HEK293 (cell line): ENCODE results near the gene MAGI2.

Source experiments
- CTCF ChIA-PET: fragments of 350-600 bp; formaldehyde crosslinking; extraction: SDS; loops from one replicate; lab custom pipeline; 2021; ENCODE audit warnings: antibody characterized with exemption; lab: Yijun Ruan, JAX
- POLR2A ChIA-PET: fragments of 300-600 bp; formaldehyde crosslinking; extraction: SDS; loops from one replicate; lab custom pipeline; 2020; ENCODE audit warnings: antibody characterized with exemption, inconsistent platforms; lab: Yijun Ruan, JAX
- H3K27ac ChIP-seq: fragments of 200-500 bp; sonication (Bioruptor generic); 2 replicates; pipeline ENCODE4 v1.5.1; 2014; ENCODE audit warnings: low read depth, low read length, control low read depth, inconsistent platforms; ENCODE audit errors: extremely low read depth
- H3K36me3 ChIP-seq, 2 experiments: fragments of 200-500 bp in 1 of 2; sonication (Bioruptor generic) in 1 of 2; 1 replicate in 1 of 2; 2 replicates in 1 of 2; pipeline ENCODE4 v1.5.1; 2014 to 2017; ENCODE audit warnings: inconsistent platforms in 2 of 2, low read length in 2 of 2; ENCODE audit not compliant: control insufficient read depth in 2 of 2, insufficient read depth in 1 of 2
- H3K4me1 ChIP-seq: fragments of 200-500 bp; sonication (Bioruptor generic); 2 replicates; pipeline ENCODE4 v1.5.1; 2014; ENCODE audit warnings: mild to moderate bottlenecking, low read length, inconsistent platforms; ENCODE audit not compliant: control insufficient read depth, insufficient read depth
- H3K4me3 ChIP-seq: 2 replicates; pipeline ENCODE4 v1.5.1; 2011; ENCODE audit warnings: low read depth, mild to moderate bottlenecking, control low read depth, low read length, moderate library complexity
- H3K9me3 ChIP-seq: fragments of 200-500 bp; sonication (Bioruptor generic); 2 replicates; pipeline ENCODE4 v1.5.1; 2014; ENCODE audit warnings: low read depth, low read length, inconsistent platforms; ENCODE audit not compliant: control insufficient read depth, insufficient read depth
- KLF10 ChIP-seq: fragments of 450-650 bp; IDR thresholded peaks from 2 replicates; pipeline ENCODE4 v1.5.1; 2018; ENCODE audit warnings: missing biosample characterization, mild to moderate bottlenecking, missing genetic modification characterization
- OVOL3 ChIP-seq: fragments of 450-650 bp; formaldehyde crosslinking; IDR thresholded peaks from 2 replicates; pipeline ENCODE4 v1.5.1; 2016; ENCODE audit warnings: missing biosample characterization, missing genetic modification characterization
- PRDM1 ChIP-seq: fragments of 450-650 bp; formaldehyde crosslinking; IDR thresholded peaks from 2 replicates; pipeline ENCODE4; 2016; ENCODE audit warnings: missing biosample characterization, missing genetic modification characterization
- SALL2 ChIP-seq: fragments of 450-650 bp; formaldehyde crosslinking; IDR thresholded peaks from 2 replicates; pipeline ENCODE4 v1.5.0; 2017; ENCODE audit warnings: missing biosample characterization, mild to moderate bottlenecking, missing genetic modification characterization, borderline replicate concordance
- SCRT2 ChIP-seq: fragments of 450-650 bp; formaldehyde crosslinking; IDR thresholded peaks from 2 replicates; pipeline ENCODE4 v1.5.1; 2016; ENCODE audit warnings: missing biosample characterization, missing genetic modification characterization
- YY2 ChIP-seq: fragments of 450-650 bp; formaldehyde crosslinking; IDR thresholded peaks from 2 replicates; pipeline ENCODE4 v1.5.1; 2016; ENCODE audit warnings: missing biosample characterization, missing genetic modification characterization
- ZBTB7A ChIP-seq: fragments of 450-650 bp; formaldehyde crosslinking; IDR thresholded peaks from 2 replicates; pipeline ENCODE4 v1.5.1; 2016; ENCODE audit warnings: low read depth, missing biosample characterization, missing genetic modification characterization
- ZNF24 ChIP-seq: fragments of 450-650 bp; formaldehyde crosslinking; IDR thresholded peaks from 2 replicates; pipeline ENCODE4 v1.5.1; 2016; ENCODE audit warnings: missing biosample characterization, missing genetic modification characterization
- ZNF302 ChIP-seq: fragments of 450-650 bp; formaldehyde crosslinking; IDR thresholded peaks from 2 replicates; pipeline ENCODE4 v1.5.1; 2016; ENCODE audit warnings: missing biosample characterization, missing genetic modification characterization, low read depth
- ZNF354C ChIP-seq: fragments of 450-650 bp; formaldehyde crosslinking; IDR thresholded peaks from 2 replicates; pipeline ENCODE4 v1.5.1; 2016; ENCODE audit warnings: missing biosample characterization, missing genetic modification characterization, low read depth, borderline replicate concordance
- ZNF423 ChIP-seq: fragments of 450-650 bp; formaldehyde crosslinking; IDR thresholded peaks from 2 replicates; pipeline ENCODE4 v1.5.1; 2016; ENCODE audit warnings: missing biosample characterization, missing genetic modification characterization
- ZNF521 ChIP-seq: fragments of 450-650 bp; formaldehyde crosslinking; IDR thresholded peaks from 2 replicates; pipeline ENCODE4 v1.5.1; 2017; ENCODE audit warnings: missing biosample characterization, mild to moderate bottlenecking, missing genetic modification characterization
- ZNF530 ChIP-seq: fragments of 450-650 bp; formaldehyde crosslinking; IDR thresholded peaks from 2 replicates; pipeline ENCODE4 v1.5.1; 2016; ENCODE audit warnings: low read depth, missing biosample characterization, missing genetic modification characterization
- ZNF549 ChIP-seq: fragments of 450-650 bp; IDR thresholded peaks from 2 replicates; pipeline ENCODE4 v1.5.1; 2018; ENCODE audit warnings: missing biosample characterization, missing genetic modification characterization, mild to moderate bottlenecking, inconsistent platforms, moderate library complexity
- ZNF658 ChIP-seq: fragments of 450-650 bp; formaldehyde crosslinking; IDR thresholded peaks from 2 replicates; pipeline ENCODE4; 2016; ENCODE audit warnings: missing biosample characterization, missing genetic modification characterization
- ZNF670 ChIP-seq: fragments of 450-650 bp; formaldehyde crosslinking; IDR thresholded peaks from 2 replicates; pipeline ENCODE4 v1.5.1; 2016; ENCODE audit warnings: missing biosample characterization, missing genetic modification characterization, low read depth
- ZNF747 ChIP-seq: fragments of 450-650 bp; formaldehyde crosslinking; IDR thresholded peaks from 2 replicates; pipeline ENCODE4 v1.5.1; 2016; ENCODE audit warnings: missing biosample characterization, missing genetic modification characterization
- TF ChIP-seq, protein P1 (sequence below): sonication (generic); formaldehyde crosslinking; IDR thresholded peaks from 2 replicates; pipeline ENCODE4 v1.8.1; 2022; ENCODE audit warnings: mild to moderate bottlenecking, moderate library complexity, missing genetic modification reagents
- TF ChIP-seq, protein P2 (sequence below): fragments of 450-650 bp; formaldehyde crosslinking; IDR thresholded peaks from 2 replicates; pipeline ENCODE4 v1.5.1; 2016; ENCODE audit warnings: missing biosample characterization, missing genetic modification characterization
- TF ChIP-seq, protein P3 (sequence below): fragments of 450-650 bp; formaldehyde crosslinking; IDR thresholded peaks from 2 replicates; pipeline ENCODE4 v1.5.1; 2016; ENCODE audit warnings: missing biosample characterization, missing genetic modification characterization
- TF ChIP-seq, protein P4 (sequence below): fragments of 450-650 bp; formaldehyde crosslinking; IDR thresholded peaks from 2 replicates; pipeline ENCODE4 v1.5.1; 2016; ENCODE audit warnings: missing biosample characterization, missing genetic modification characterization
- TF ChIP-seq, protein P5 (sequence below): fragments of 450-650 bp; formaldehyde crosslinking; IDR thresholded peaks from 2 replicates; pipeline ENCODE4 v1.5.1; 2017; ENCODE audit warnings: missing biosample characterization, missing genetic modification characterization
- TF ChIP-seq, protein P6 (sequence below): fragments of 450-650 bp; formaldehyde crosslinking; IDR thresholded peaks from 2 replicates; pipeline ENCODE4 v1.5.1; 2016; ENCODE audit warnings: missing biosample characterization, missing genetic modification characterization
- TF ChIP-seq, protein P7 (sequence below): fragments of 450-650 bp; formaldehyde crosslinking; IDR thresholded peaks from 2 replicates; pipeline ENCODE4 v1.5.1; 2016; ENCODE audit warnings: missing biosample characterization, missing genetic modification characterization

Gene MAGI2

DNA sequence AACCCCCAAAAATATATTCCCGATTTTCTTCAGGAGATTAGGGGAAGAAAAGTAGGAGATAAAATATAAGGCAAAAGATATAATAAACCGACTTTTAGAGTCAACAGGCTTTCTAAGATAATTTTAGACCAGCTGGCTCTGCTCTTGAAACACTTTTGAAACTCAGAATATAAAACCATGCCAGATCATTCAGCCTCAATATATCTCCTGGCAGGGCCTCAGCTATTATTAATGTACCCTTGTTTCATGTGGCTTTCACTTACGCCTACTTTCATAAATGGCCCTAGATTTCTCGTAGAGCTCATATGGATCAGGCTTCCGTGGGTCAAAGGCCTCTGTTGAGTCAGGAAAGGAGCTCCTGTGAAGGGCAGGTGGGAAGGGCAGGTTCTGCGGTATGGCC is 1258.9 kb downstream of the MAGI2 start (continued):
- TF ChIP-seq, protein P1, sequence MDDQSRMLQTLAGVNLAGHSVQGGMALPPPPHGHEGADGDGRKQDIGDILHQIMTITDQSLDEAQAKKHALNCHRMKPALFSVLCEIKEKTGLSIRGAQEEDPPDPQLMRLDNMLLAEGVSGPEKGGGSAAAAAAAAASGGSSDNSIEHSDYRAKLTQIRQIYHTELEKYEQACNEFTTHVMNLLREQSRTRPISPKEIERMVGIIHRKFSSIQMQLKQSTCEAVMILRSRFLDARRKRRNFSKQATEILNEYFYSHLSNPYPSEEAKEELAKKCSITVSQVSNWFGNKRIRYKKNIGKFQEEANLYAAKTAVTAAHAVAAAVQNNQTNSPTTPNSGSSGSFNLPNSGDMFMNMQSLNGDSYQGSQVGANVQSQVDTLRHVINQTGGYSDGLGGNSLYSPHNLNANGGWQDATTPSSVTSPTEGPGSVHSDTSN, result no peak
- no peak for TF ChIP-seq PRDM1 (tag by site-specific recombination)
- no peak for TF ChIP-seq ZNF549 (tag by site-specific recombination)
- TF ChIP-seq OVOL3 (tag by site-specific recombination), result no peak
- no peak for TF ChIP-seq ZNF302 (tag by site-specific recombination)
- TF ChIP-seq, protein P2, sequence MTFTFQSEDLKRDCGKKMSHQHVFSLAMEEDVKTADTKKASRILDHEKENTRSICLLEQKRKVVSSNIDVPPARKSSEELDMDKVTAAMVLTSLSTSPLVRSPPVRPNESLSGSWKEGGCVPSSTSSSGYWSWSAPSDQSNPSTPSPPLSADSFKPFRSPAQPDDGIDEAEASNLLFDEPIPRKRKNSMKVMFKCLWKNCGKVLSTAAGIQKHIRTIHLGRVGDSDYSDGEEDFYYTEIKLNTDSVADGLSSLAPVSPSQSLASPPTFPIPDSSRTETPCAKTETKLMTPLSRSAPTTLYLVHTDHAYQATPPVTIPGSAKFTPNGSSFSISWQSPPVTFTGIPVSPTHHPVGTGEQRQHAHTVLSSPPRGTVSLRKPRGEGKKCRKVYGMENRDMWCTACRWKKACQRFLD (tag by site-specific recombination), result no peak
- no peak for TF ChIP-seq ZNF747
- TF ChIP-seq, protein P3, sequence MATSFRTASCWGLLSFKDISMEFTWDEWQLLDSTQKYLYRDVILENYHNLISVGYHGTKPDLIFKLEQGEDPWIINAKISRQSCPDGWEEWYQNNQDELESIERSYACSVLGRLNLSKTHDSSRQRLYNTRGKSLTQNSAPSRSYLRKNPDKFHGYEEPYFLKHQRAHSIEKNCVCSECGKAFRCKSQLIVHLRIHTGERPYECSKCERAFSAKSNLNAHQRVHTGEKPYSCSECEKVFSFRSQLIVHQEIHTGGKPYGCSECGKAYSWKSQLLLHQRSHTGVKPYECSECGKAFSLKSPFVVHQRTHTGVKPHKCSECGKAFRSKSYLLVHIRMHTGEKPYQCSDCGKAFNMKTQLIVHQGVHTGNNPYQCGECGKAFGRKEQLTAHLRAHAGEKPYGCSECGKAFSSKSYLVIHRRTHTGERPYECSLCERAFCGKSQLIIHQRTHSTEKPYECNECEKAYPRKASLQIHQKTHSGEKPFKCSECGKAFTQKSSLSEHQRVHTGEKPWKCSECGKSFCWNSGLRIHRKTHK (tag by site-specific recombination), result no peak

DNA sequence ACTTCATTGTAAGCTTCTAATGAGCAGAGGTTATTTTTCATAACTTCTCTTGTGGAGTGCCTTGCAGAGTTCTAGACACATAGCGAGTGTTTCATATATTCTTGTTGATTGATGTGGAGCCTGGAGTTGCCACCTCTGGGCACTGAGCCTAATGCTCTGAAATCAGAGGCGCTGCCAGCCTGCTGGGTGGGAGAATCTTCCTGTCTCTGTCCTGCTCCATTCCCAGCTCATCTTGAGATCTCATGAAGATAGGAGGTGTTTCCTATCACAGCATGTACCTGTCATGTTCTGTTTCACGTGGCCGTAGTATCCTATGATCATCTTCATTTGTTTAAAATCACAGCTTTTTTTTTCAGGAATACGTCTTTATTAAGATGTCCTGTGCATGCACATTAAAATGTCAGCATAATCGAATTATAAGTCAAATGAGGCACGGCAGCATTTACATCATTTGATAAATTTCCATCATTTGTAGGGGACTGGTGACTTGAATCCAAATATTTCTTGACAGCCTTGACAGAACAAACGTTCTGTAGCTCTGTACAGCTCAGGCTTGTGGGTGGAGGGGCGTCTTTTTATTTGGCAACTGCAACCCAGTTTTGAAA is 1261.9 kb downstream of the MAGI2 start:
- ChIA-PET POLR2A (no interaction called here), CTCF (interaction anchor here (0.6 to 1.3 kb wide), 3 partner anchors 52 to 432 kb away, joined by 3 to 4 read pairs (median 3); no protein-coding TSS in a partner anchor)
- Histone ChIP-seq H3K4me1 (no peaks in the 10 kb centered on the region), H3K9me3 (no peaks in the 10 kb centered on the region), H3K4me3 (no peak overlapping the region), H3K36me3 (no peaks in the 10 kb centered on the region), H3K27ac (no peak overlapping the region)
- TF ChIP-seq ZBTB7A (tag by site-specific recombination), result no peak
- TF ChIP-seq, protein P4, sequence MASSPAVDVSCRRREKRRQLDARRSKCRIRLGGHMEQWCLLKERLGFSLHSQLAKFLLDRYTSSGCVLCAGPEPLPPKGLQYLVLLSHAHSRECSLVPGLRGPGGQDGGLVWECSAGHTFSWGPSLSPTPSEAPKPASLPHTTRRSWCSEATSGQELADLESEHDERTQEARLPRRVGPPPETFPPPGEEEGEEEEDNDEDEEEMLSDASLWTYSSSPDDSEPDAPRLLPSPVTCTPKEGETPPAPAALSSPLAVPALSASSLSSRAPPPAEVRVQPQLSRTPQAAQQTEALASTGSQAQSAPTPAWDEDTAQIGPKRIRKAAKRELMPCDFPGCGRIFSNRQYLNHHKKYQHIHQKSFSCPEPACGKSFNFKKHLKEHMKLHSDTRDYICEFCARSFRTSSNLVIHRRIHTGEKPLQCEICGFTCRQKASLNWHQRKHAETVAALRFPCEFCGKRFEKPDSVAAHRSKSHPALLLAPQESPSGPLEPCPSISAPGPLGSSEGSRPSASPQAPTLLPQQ (tag by site-specific recombination), result no peak
- TF ChIP-seq ZNF670 (tag by site-specific recombination), result no peak
- TF ChIP-seq ZNF521 (tag by site-specific recombination), result no peak
- no peak for TF ChIP-seq SALL2 (tag by site-specific recombination)
- TF ChIP-seq ZNF354C (tag by site-specific recombination), result no peak
- TF ChIP-seq, protein P5, sequence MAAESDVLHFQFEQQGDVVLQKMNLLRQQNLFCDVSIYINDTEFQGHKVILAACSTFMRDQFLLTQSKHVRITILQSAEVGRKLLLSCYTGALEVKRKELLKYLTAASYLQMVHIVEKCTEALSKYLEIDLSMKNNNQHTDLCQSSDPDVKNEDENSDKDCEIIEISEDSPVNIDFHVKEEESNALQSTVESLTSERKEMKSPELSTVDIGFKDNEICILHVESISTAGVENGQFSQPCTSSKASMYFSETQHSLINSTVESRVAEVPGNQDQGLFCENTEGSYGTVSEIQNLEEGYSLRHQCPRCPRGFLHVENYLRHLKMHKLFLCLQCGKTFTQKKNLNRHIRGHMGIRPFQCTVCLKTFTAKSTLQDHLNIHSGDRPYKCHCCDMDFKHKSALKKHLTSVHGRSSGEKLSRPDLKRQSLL, result no peak
- no peak for TF ChIP-seq ZNF530 (tag by site-specific recombination)
- TF ChIP-seq, protein P6, sequence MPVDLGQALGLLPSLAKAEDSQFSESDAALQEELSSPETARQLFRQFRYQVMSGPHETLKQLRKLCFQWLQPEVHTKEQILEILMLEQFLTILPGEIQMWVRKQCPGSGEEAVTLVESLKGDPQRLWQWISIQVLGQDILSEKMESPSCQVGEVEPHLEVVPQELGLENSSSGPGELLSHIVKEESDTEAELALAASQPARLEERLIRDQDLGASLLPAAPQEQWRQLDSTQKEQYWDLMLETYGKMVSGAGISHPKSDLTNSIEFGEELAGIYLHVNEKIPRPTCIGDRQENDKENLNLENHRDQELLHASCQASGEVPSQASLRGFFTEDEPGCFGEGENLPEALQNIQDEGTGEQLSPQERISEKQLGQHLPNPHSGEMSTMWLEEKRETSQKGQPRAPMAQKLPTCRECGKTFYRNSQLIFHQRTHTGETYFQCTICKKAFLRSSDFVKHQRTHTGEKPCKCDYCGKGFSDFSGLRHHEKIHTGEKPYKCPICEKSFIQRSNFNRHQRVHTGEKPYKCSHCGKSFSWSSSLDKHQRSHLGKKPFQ (tag by site-specific recombination), result no peak
- no peak for TF ChIP-seq SCRT2 (tag by site-specific recombination)
- no peak for TF ChIP-seq KLF10 (tag by site-specific recombination)
- no peak for TF ChIP-seq ZNF658 (tag by site-specific recombination)
- TF ChIP-seq ZNF423, result no peak
- no peak for TF ChIP-seq ZNF24
- TF ChIP-seq YY2 (tag by site-specific recombination), result no peak
- TF ChIP-seq, protein P7, sequence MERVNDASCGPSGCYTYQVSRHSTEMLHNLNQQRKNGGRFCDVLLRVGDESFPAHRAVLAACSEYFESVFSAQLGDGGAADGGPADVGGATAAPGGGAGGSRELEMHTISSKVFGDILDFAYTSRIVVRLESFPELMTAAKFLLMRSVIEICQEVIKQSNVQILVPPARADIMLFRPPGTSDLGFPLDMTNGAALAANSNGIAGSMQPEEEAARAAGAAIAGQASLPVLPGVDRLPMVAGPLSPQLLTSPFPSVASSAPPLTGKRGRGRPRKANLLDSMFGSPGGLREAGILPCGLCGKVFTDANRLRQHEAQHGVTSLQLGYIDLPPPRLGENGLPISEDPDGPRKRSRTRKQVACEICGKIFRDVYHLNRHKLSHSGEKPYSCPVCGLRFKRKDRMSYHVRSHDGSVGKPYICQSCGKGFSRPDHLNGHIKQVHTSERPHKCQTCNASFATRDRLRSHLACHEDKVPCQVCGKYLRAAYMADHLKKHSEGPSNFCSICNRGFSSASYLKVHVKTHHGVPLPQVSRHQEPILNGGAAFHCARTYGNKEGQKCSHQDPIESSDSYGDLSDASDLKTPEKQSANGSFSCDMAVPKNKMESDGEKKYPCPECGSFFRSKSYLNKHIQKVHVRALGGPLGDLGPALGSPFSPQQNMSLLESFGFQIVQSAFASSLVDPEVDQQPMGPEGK (tag by site-specific recombination), result no peak
